Measurements from ENCODE around the gene C2CD2. TPM values are rescaled to one million over a fixed set of nuclear protein-coding genes. Genes with fewer than 3 reads are reported as not detected.

Gene C2CD2
- total and polyA plus RNA-seq, 2 of the 8 experiments (the other 6 are each of a cell fraction or from before 2014, with no cell fraction given), result 10.4 to 13.0 TPM

DNA sequence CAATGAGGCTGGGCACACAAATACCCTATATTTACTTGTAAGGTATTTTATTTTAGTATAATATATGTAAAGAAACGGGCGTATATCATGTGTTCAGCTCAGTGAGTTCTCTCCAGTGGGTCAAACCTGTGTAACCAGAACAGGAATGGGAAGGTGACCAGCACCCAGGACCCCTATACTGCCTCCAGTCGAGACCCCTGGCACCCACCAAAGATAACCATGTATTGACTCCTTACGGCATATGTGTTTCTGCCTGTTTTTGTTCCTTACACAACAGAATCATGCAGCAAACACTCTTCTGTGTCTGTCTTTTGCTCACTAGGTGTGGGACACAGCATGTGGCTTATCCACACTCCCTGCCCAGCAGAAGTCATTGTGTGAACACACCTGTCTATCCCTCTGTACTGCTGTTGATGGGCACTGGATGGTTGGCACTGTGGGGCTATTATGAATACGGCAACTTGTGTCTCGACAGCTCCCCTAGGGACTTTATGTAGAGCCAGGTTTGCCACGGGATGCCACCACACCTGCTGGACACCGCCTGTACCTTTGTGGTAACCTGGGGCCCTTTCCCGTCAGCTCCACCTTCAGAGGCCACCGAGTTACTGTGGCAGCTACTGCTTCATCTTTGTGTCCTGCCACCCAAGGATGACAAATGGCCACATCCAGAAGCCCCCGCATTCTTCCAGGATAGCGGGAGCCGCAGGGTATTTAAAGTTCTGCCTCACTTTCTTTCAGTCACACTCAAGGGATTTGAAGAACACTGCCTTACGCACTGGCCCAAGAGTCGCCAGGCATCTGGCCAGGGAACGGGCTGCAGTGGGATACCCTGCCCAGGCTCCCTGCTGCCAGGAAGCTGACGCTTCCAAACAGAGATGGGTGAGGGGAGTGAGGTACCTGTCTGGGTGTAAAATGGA lies 23.5 kb upstream of the C2CD2 start (continued):
- TF ChIP-seq BCL11A (IDR thresholded peaks at IDR 0.05; ENCODE audit: low read depth in 2 of 2, low read length in 2 of 2), result no peak
- TF ChIP-seq, protein P1, sequence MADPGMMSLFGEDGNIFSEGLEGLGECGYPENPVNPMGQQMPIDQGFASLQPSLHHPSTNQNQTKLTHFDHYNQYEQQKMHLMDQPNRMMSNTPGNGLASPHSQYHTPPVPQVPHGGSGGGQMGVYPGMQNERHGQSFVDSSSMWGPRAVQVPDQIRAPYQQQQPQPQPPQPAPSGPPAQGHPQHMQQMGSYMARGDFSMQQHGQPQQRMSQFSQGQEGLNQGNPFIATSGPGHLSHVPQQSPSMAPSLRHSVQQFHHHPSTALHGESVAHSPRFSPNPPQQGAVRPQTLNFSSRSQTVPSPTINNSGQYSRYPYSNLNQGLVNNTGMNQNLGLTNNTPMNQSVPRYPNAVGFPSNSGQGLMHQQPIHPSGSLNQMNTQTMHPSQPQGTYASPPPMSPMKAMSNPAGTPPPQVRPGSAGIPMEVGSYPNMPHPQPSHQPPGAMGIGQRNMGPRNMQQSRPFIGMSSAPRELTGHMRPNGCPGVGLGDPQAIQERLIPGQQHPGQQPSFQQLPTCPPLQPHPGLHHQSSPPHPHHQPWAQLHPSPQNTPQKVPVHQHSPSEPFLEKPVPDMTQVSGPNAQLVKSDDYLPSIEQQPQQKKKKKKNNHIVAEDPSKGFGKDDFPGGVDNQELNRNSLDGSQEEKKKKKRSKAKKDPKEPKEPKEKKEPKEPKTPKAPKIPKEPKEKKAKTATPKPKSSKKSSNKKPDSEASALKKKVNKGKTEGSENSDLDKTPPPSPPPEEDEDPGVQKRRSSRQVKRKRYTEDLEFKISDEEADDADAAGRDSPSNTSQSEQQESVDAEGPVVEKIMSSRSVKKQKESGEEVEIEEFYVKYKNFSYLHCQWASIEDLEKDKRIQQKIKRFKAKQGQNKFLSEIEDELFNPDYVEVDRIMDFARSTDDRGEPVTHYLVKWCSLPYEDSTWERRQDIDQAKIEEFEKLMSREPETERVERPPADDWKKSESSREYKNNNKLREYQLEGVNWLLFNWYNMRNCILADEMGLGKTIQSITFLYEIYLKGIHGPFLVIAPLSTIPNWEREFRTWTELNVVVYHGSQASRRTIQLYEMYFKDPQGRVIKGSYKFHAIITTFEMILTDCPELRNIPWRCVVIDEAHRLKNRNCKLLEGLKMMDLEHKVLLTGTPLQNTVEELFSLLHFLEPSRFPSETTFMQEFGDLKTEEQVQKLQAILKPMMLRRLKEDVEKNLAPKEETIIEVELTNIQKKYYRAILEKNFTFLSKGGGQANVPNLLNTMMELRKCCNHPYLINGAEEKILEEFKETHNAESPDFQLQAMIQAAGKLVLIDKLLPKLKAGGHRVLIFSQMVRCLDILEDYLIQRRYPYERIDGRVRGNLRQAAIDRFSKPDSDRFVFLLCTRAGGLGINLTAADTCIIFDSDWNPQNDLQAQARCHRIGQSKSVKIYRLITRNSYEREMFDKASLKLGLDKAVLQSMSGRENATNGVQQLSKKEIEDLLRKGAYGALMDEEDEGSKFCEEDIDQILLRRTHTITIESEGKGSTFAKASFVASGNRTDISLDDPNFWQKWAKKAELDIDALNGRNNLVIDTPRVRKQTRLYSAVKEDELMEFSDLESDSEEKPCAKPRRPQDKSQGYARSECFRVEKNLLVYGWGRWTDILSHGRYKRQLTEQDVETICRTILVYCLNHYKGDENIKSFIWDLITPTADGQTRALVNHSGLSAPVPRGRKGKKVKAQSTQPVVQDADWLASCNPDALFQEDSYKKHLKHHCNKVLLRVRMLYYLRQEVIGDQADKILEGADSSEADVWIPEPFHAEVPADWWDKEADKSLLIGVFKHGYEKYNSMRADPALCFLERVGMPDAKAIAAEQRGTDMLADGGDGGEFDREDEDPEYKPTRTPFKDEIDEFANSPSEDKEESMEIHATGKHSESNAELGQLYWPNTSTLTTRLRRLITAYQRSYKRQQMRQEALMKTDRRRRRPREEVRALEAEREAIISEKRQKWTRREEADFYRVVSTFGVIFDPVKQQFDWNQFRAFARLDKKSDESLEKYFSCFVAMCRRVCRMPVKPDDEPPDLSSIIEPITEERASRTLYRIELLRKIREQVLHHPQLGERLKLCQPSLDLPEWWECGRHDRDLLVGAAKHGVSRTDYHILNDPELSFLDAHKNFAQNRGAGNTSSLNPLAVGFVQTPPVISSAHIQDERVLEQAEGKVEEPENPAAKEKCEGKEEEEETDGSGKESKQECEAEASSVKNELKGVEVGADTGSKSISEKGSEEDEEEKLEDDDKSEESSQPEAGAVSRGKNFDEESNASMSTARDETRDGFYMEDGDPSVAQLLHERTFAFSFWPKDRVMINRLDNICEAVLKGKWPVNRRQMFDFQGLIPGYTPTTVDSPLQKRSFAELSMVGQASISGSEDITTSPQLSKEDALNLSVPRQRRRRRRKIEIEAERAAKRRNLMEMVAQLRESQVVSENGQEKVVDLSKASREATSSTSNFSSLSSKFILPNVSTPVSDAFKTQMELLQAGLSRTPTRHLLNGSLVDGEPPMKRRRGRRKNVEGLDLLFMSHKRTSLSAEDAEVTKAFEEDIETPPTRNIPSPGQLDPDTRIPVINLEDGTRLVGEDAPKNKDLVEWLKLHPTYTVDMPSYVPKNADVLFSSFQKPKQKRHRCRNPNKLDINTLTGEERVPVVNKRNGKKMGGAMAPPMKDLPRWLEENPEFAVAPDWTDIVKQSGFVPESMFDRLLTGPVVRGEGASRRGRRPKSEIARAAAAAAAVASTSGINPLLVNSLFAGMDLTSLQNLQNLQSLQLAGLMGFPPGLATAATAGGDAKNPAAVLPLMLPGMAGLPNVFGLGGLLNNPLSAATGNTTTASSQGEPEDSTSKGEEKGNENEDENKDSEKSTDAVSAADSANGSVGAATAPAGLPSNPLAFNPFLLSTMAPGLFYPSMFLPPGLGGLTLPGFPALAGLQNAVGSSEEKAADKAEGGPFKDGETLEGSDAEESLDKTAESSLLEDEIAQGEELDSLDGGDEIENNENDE (IDR thresholded peaks at IDR 0.05; ENCODE audit: insufficient replicate concordance, low read length), result no peak
